Left lobe of liver (tissue), 2 donors: ENCODE measurements around the gene LRP1B. TPM values are rescaled to one million over a fixed set of nuclear protein-coding genes. Genes with fewer than 3 reads are reported as not detected.
A peak's percentile ranks its signal among the peaks of the same experiment; 100 is the strongest.

ENCODE experiments used
- ATAC-seq: fragments of 200-7000 bp; cut with Tn5 transposase; one replicate; pipeline ENCODE4 v1.9.1; 2020; ENCODE audit warnings: mild to moderate bottlenecking, moderate library complexity
- DNase-seq: peaks from one replicate; pipeline ENCODE4 v3.0.0-alpha.2; 2020; ENCODE audit warnings: low spot score
- total RNA-seq: library from RNA; stranded (reverse); gene quantifications from one replicate; pipeline ENCODE4 v1.2.1, GENCODE V29; 2021
- donor health status: DM: no; HTN: no; CAD: no; lungs with moderate emphysema.
- donor health status: DM: no; HTN: yes; CAD: no.

LRP1B gene
- total RNA-seq, 1 donor from 2014 or later = 0.25 TPM

DNA sequence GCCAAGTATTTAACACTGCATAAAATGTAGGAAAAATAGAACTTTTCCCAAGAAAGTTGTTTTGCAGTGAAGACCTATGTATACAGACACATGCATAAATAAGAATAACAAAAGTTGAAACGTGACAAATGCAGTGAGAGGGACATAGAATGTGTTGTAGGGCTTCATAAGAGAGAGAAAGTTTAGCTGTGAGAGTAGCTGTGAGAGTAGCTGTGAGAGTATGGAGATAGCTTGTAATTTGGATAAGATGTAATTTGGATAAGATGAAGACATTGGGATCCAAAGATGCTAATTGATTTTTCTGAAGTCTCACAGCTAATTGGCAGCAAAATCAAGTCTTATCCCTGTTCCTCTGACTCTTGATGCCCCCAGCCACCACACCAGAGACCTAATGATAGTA, 170.9 kb downstream of the LRP1B start:
- ATAC-seq (no peak), DNase-seq (no peak)

DNA sequence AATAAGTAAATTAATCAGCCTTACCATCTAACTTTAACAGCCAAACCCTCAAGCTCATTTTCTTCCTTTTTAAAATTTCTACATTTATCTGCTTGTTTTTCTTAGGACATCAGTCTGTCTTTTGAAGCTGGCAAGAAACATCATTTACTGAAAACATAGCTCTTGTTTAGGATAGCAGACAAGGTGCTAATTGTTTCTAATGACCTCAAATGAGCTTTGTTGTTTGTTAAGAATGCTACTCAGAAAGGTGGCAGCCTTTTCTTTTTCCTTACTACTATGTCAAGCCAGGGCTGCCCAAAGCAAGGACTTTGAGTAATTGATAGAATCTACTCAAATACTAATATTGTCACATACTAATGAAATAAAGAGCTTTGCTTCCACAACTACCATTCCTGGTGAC, 171.8 kb downstream of the LRP1B start:
- ATAC-seq = no peak

DNA sequence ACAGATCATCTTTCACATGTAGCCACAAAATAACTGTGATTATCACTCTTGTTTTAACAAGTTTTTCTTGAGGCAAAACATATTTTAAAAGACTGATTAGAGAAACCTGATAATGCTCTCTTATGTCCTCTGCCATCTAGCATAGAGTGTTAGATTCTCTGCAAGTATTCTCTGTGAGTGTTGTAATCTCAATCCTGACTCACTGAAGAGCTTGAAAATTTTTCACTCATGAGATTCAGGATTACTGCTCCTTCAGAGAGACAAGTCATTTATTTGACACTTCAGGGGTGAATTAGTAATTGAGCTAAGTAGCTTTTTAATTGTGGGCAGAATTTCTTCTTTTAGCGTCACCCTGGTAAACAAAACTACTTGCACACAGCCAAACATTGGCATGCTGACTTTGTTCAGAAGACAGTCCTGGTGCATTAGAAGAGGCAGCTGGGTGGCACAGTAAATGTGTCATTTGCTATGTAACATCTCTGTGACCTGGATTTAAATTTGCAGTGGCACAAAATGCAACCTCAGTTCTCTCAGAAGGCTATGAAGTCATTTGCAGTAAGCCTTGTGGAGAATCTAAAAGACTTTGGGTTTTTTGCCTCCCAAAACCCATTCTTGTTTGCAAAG, 172.9 kb downstream of the LRP1B start:
- no peak for ATAC-seq
- no peak for DNase-seq

More for the DNA sequence above, 171.8 kb downstream of the LRP1B start:
- DNase-seq = no peak

DNA sequence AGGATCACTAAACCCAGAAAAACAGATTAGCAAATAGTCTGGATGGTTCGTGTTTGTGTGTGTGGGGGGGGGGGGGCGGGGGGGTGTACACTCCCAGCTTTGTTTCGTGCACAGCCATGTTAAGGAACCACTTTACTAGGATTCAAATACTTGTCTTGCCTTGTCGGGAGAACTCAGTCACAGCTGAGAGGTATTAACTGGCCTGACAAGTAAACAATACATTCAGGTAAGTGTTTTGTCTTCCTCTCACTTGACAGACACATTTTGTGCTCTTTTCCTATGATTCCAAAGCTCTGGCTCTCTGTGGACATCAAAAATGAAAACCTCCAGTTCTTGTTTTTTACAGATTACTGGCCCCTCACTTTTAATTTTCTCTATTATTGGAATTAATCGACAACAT, 173.5 kb downstream of the LRP1B start:
- DNase-seq (no peak), ATAC-seq (no peak)

DNA sequence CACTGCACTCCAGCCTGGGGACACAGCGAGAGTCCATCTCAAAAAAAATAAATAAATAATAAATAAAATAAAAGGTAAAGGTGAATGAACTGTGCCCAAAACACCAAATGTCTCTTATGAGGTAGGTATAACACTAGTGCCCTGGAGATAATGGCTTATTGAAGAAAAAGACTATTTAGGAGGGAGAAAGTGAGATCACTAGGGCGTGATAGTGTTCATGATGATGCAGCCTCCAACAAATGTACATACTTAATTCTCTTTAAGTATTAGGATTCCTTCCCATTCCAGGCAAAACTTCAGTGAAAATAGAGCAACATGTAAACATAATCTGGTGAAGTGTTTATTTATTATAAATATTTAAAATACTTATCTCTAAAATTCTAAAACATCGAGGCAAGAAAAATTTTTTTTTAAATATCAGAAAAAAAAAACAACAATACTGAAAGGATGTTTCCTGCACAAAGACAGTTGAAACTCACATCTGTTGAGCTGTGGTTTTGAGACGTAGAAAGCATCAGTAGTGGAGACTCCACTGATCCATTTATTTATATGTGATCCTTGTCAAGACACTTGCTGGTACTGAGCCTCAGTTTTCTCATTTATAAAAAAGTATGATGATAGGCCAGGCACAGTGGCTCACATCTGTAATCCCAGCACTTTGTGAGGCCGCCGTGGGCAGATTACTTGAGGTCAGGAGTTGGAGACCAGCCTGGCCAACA, 183.3 kb downstream of the LRP1B start:
- DNase-seq (no peak), ATAC-seq (no peak)

DNA sequence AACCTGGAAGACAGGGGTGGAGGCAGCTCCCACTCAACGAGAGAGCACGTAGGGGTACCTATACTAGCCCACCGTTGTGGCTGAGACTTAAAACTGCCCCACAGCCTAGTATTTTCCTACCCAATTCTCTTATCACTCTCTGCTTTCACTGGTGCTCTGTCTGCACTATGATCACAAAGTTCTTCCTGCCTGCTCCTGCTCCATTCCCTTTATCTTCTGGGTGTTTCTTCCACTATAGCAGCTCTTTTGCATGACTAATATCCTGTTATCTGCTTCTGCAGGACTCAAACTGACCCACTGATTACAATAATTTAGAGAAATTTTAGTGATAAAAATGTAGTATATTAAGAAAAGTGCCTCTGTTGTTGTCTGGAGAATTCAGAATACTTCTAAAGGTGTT, 184.8 kb downstream of the LRP1B start:
- DNase-seq (no peak), ATAC-seq (no peak)

DNA sequence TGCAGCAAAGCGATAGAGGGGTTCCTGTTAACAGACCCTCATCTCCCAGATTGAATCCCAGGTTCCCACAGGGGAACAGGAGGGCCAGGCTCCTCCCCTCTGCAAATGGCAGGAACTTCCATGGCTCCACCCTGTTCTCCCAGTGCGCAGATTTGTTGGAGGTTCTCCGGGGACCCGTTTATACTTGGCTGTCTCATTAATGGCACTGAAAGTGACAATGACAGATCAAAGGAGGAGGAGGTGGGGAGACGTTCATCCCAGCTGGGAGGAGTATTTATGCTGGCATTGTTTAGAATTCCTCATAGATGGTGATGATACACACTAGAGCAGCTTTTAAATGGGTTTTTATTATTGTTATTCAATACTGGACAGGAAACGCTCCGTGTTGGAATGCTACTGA, 186.9 kb downstream of the LRP1B start:
- DNase-seq (no peak), ATAC-seq (no peak)

DNA sequence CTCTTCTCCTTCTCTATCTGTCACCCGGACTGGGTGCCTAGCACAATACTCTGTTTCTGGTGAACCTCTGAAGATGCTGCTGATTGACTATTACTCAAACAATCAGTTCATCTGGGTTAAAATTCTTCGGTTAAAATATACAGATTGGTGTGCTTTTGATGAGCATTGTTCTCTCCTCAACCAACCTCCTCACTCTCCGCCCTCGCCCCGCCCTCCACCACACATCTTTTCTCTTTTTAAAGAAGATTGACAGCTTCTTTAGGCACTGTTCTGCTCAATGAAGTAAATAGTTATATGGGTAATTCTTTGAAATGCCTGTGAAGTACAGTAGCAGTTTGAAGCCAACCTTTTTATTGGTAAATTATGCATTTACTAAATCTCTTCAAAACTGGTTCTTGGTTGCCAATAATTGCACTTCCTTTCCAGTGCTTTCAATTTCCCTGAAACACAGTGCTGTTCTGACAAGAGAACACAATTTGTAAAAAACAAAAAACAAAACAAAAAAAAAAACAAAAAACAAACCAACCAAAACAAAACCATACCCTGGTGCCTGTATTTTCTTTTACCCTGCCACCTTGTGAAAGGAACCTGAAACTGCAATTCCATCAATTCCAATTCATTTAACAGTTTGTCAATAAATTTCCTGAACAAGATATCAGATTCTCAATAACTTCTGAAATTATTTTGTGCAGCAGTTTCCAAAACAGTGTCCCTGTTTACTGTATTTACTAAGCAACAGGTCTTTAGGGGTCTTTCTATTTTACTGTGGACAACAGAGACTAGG, 188.6 kb downstream of the LRP1B start:
- ATAC-seq (no peak), DNase-seq (no peak)

DNA sequence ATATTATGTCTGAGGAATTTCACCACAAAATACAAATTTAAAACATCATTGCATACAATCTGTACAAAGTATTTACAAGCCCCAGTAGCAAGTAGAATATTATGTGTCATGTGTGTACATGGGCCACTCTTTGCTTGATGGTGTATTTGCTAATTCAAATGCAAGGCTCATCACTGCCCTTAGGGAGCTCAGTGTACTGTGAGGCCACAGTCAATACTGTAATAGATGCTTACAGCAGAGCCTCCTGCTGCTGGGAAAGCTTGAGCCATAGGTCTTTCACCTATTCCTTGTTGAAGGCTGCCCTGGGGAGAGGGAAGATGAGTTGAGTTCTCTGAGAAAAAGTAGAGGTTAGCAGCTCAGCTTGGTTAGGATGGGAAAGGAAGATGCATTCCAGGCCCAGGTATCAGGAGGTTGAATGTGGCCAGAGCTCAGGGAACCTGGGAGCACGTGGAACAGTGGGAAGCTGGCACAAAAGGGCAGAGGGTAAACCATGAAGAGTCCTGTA, 189.6 kb downstream of the LRP1B start:
- DNase-seq (no peak), ATAC-seq (no peak)

DNA sequence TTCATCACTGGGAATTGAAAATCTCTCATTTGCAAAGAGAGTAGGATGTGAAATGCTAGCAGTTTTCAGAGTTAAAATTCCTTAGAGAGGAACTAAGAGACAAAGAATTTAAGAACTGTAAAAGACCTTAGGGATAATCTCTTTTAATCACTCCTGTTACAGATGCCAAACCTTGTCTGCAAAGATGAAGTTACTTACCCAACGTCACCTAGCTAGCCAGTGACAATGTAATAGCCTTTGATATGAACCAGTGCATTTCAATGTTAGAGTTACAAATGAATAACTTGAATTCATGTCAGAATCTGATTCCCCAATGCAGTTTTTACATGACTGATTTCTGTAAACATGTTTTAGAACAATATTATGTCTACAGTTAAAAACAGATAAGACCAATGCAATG, 190.1 kb downstream of the LRP1B start:
- no peak for DNase-seq
- no peak for ATAC-seq

DNA sequence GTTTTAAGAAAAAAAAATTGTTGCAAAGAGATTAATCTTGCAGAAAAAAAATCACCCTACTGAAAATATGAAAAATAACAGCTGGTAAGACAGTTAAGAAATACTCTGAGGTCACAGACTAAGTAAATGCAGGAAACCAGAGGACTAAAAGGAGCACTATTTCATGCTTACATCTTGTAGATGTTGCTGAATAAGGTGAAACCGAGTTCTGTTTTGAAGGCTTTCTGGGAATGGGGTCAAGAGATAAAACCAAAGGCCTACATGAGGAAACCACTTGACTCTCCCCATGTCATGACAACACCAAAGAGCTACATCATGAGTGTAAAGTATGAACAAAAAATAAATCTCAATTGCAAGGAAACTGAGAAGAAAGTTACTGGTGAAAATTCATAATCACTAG, 197.6 kb downstream of the LRP1B start:
- no peak for ATAC-seq
- DNase-seq = no peak

DNA sequence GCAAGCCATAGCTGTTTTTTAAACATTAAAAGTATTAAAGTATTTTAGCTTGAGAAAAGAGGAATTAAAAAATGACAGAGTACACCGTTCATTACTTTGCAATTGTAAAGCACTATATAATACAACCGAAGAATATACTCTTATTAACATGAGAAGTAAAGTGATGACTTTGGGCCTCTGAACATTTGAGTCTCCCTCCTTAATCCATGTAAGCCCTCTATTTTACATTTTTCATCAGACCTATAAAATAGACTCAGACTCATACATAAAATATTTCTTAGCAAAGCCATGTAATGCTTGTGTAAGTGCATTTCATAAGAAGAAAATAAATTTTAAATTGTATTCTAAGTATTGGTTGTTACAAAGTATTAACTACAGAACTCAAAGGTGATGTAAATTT, 198.6 kb downstream of the LRP1B start:
- ATAC-seq (no peak), DNase-seq (no peak)

DNA sequence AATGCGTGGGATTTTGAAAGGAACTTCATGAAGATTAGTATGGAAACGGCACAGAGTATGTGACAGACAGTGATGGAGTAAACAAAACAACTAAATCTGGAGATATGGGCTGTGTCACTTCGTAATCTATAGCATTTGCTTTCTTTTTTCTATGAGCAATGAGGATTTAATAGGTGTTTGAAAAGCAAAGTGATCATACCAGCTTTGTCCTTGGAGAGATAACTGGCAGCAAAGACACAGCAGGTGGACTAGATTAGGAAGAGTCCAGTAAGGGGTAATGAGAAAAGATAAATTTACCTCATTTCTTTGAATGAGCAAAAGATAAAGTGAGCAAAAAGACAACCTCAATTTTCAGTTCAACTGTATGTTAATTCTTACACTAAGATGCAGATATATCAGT, 199.0 kb downstream of the LRP1B start:
- no peak for DNase-seq
- no peak for ATAC-seq

DNA sequence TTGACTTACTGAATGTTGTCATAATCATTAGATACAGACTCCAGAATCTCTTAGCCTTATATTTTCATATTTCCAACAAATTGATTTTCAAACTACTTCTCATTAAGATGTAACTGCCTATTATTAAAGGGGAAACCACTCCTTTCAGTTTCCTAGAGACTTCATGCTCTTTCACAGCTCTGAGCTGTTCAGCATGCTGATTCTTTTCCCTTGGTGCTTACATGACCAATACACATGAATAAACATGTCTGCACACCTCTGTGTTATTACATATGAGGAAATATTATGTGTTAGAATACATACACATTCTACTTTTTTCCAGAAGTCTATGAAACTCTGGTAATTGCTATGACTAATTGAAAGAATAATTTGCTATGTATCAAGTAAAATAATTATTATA, 200.0 kb downstream of the LRP1B start:
- DNase-seq (no peak), ATAC-seq (no peak)

DNA sequence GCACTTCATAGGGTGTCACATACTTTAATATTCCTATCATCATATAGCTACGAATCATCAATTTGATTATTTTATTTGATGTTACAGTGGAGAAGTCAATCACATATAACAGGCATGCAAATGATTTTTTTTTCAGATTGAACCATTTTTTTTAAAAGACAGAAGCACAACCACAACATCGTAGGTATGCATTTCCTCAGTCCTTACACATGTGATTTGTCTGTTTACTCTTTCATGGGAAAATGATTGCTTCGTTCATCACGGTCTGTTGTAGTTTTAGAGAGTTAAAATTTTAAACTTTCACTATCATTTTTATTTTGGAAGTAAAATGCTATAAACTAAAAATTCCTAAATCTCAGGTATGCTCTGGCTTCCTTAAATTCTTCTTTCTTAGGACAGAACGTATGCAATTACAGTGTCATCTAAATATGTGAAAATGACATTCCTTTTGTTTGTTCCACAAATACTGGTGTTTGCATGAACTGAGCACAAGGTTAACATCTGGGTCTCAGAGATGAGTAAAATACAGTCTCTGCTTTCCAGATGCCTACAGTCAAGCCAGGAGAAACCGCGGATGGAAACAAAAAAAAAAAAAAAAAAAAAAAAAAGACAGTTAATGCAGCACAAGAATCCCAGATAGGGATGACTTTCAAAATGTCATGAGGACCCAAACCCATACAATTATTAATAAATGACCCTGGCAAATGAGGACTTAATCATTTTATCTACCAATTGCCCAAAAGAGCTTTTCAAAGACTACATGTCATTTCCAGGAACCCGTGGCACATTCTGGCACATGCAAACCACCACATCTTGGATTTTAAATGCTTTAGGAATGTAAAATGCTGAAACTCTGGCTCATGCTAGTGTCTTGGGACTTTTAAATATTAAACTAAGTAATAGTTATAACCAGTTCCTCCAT, 201.2 kb downstream of the LRP1B start:
- DNase-seq (no peak), ATAC-seq (no peak)

DNA sequence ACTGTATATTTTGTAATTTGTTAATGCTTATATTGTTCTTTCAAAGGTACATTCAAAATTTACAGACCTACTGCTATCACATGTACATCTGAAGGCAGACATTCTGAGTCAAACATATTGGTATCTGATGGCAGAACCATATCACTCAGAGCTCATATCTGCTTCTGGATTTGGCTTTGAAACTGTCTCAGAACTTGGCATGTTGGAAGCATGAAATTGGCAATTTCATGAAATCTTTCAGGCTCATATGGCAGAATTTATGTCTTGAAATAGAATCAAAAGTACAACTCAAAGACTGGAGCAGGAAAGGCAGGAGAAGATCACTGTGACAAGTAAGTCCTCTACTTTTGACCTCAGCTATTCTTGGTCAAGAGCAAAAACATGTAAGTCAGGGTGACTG, 202.3 kb downstream of the LRP1B start:
- DNase-seq = no peak
- no peak for ATAC-seq

DNA sequence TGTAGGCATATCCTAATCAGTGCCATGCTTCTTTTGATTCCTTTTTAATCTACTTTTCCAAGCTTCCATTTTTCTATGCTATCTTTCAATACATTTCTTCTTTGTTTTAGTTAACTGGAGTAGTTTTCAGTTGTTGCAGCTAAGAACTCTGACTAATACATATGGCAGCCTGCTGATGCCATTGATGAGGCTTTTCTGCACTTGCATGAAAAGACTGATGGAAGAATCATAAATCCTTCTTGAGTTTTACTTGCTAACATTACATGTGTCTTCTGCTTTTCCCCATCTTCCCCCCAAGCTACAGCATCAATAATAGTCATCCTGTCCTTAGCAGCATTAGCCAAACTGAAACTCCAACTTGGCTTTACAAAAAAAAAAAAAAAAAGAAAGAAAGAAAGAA, 203.3 kb downstream of the LRP1B start:
- no peak for ATAC-seq
- DNase-seq = no peak

DNA sequence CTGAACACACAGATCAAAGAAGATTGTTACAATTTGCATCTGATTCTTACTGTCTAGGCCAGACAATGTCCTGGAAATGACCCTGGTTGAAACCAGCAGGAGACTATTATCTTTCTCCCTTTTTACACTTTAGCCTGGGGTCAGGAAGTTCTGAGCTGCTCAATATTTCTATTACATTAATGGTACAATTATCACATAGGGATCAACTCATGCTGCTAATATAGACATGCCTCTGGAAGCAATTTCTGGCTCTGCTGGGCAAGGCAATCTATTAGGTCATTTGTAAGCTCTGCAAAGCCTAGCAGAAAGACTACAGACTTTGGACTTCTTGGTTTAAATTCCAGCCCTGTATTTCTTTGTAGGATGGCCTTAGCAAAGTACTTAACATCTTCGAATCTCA, 205.3 kb downstream of the LRP1B start:
- ATAC-seq = no peak

DNA sequence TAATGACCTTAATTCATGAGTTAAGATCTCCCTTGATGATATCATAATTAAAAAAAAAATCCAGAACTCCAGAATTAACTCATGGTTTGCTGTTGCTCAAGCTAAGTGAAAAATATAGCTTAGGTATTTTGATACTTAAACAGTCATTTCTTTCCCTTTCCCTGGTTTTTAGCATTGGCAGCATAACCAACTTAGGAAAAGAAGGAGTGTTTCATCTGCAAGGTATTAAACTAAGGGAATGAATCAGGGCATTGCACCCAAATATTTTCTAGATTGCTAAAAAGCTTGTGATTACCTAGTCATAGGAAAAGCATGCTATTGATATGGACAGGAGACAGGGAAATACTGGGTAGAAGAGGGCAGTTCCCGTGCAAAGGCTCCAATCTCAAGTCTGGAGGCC, 207.2 kb downstream of the LRP1B start:
- ATAC-seq (no peak), DNase-seq (no peak)

More for the DNA sequence above, 205.3 kb downstream of the LRP1B start:
- DNase-seq = no peak

DNA sequence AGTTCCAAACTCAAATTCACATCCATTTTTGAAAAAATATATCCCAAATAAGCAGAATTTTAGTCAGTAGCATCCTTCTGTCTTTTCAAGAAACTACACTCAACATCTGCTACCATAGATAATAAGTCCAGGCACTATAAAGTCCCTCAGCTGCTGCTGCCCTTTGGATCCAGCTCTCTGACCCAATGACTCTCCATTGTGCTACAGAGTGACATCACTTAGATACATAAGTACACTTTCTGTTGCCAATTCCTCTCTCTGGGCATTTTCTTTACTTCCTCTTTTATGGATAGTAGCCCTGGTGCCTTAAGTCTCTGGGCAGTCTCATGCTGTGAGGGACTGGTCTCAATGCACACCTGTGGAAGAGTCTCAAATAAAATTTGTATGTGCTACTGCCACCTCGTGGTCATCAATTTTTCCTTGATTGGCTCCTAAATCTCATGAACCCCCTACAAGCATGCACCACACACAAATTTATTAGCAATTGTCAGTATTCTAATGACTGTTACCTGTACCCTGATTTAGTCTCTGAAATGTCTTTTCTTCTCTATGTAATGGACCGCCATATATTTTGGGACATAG, 219.2 kb downstream of the LRP1B start:
- ATAC-seq = peak; percentile 84
- no peak for DNase-seq
